IMR-90 (cell line): ENCODE data around the gene DHCR24. TPM values are rescaled to one million over a fixed set of nuclear protein-coding genes. Genes with fewer than 3 reads are reported as not detected.

ENCODE experiments used
- ATAC-seq: fragments of 200-7000 bp; cut with Tn5 transposase; 2 replicates; pipeline ENCODE4 v1.9.1; 2020; ENCODE audit warnings: low read depth, mild to moderate bottlenecking, moderate library complexity
- BruUV-seq: library from RNA; stranded (reverse); fragments of 400-500 nt; replicated peaks from 2 replicates; lab custom pipeline; 2021; lab: Mats Ljungman, UMichigan
- CTCF ChIA-PET: fragments of 300-600 bp; formaldehyde crosslinking; extraction: SDS; loops from one replicate; lab custom pipeline; 2021; ENCODE audit warnings: antibody characterized with exemption; lab: Yijun Ruan, JAX
- POLR2A ChIA-PET: fragments of 300-600 bp; sonication (Branson Sonifier 250); formaldehyde crosslinking; loops from one replicate; lab custom pipeline; 2022; ENCODE audit warnings: antibody characterized with exemption; ENCODE audit not compliant: unreplicated experiment; lab: Charles Lee
- DNase-seq: peaks from one replicate; pipeline ENCODE4 v3.0.0; 2013
- H2AFZ ChIP-seq: replicated peaks from 2 replicates; pipeline ENCODE3; 2013; ENCODE audit warnings: low read length, mild to moderate bottlenecking; ENCODE audit not compliant: poor library complexity
- H2AK5ac ChIP-seq: 2 replicates; pipeline ENCODE4 v1.6.1; 2013; ENCODE audit warnings: low read depth, low read length, inconsistent platforms
- H2AK9ac ChIP-seq: replicated peaks from 2 replicates; pipeline ENCODE3; 2013; ENCODE audit warnings: mild to moderate bottlenecking, low read depth, low read length, moderate library complexity; ENCODE audit not compliant: poor library complexity
- H2BK120ac ChIP-seq: 2 replicates; pipeline ENCODE4 v1.6.1; 2013; ENCODE audit warnings: low read depth, low read length, inconsistent platforms
- H2BK15ac ChIP-seq: 3 replicates; pipeline ENCODE4 v1.6.1; 2013; ENCODE audit warnings: low read depth, low read length, inconsistent platforms
- H2BK20ac ChIP-seq: 2 replicates; pipeline ENCODE4 v1.6.1; 2013; ENCODE audit warnings: low read depth, mild to moderate bottlenecking, inconsistent platforms, low read length, moderate library complexity
- H2BK5ac ChIP-seq: 2 replicates; pipeline ENCODE4 v1.6.1; 2013; ENCODE audit warnings: mild to moderate bottlenecking, low read depth, low read length, inconsistent platforms; ENCODE audit not compliant: poor library complexity, severe bottlenecking
- H3K14ac ChIP-seq: replicated peaks from 2 replicates; pipeline ENCODE4 v1.6.1; 2013; ENCODE audit warnings: low read depth, low read length, inconsistent platforms
- H3K18ac ChIP-seq: 2 replicates; pipeline ENCODE4 v1.6.1; 2013; ENCODE audit warnings: low read depth, low read length, control low read depth
- H3K23ac ChIP-seq: 2 replicates; pipeline ENCODE4 v1.6.1; 2013; ENCODE audit warnings: low read depth, low read length, inconsistent platforms
- H3K27ac ChIP-seq: 2 replicates; pipeline ENCODE4 v1.5.1; 2013; ENCODE audit warnings: mild to moderate bottlenecking, control low read depth, low read length; ENCODE audit not compliant: insufficient read depth
- H3K27me3 ChIP-seq: 2 replicates; pipeline ENCODE4 v1.6.1; 2013; ENCODE audit warnings: low read length; ENCODE audit not compliant: control insufficient read depth, insufficient read depth
- H3K36me3 ChIP-seq: 2 replicates; pipeline ENCODE4 v1.6.1; 2013; ENCODE audit warnings: low read length, mixed read lengths; ENCODE audit not compliant: control insufficient read depth, insufficient read depth
- H3K4ac ChIP-seq: 2 replicates; pipeline ENCODE4 v1.6.1; 2013; ENCODE audit warnings: low read depth, low read length, inconsistent platforms
- H3K4me1 ChIP-seq: 2 replicates; pipeline ENCODE4 v1.6.1; 2013; ENCODE audit warnings: low read length, mixed read lengths; ENCODE audit not compliant: control insufficient read depth, insufficient read depth
- H3K4me2 ChIP-seq: 2 replicates; pipeline ENCODE4 v1.6.1; 2013; ENCODE audit warnings: low read depth, mild to moderate bottlenecking, control low read depth, low read length, moderate library complexity
- H3K4me3 ChIP-seq: 2 replicates; pipeline ENCODE4 v1.5.1; 2013; ENCODE audit warnings: low read depth, mild to moderate bottlenecking, control low read depth, low read length, moderate library complexity; ENCODE audit not compliant: insufficient read depth
- H3K56ac ChIP-seq: 2 replicates; pipeline ENCODE4 v1.6.1; 2013; ENCODE audit warnings: low read length, inconsistent platforms; ENCODE audit not compliant: insufficient read depth; ENCODE audit errors: extremely low read depth
- H3K79me1 ChIP-seq, 2 experiments: 2 replicates each; pipeline ENCODE4 v1.6.1; 2013; ENCODE audit warnings: low read length in 2 of 2, inconsistent platforms in 1 of 2, low read depth in 1 of 2
- H3K9ac ChIP-seq: 2 replicates; pipeline ENCODE4 v1.6.1; 2013; ENCODE audit warnings: low read depth, low read length, control low read depth
- H3K9me1 ChIP-seq: 2 replicates; pipeline ENCODE4 v1.6.1; 2013; ENCODE audit warnings: low read length, inconsistent platforms; ENCODE audit not compliant: insufficient read depth
- H3K9me3 ChIP-seq: 2 replicates; pipeline ENCODE4 v1.6.1; 2013; ENCODE audit warnings: low read length; ENCODE audit not compliant: control insufficient read depth, insufficient read depth
- H4K20me1 ChIP-seq: 2 replicates; pipeline ENCODE4 v1.6.1; 2013; ENCODE audit warnings: low read length, inconsistent platforms; ENCODE audit not compliant: insufficient read depth
- H4K5ac ChIP-seq: 2 replicates; pipeline ENCODE4 v1.6.1; 2013; ENCODE audit warnings: mild to moderate bottlenecking, low read depth, low read length, control low read depth
- H4K8ac ChIP-seq, 2 experiments: 2 replicates each; pipeline ENCODE4 v1.6.1; 2013; ENCODE audit warnings: low read depth in 2 of 2, low read length in 2 of 2, control low read depth in 1 of 2, inconsistent platforms in 1 of 2
- H4K91ac ChIP-seq: 2 replicates; pipeline ENCODE4 v1.6.1; 2013; ENCODE audit warnings: low read depth, low read length, inconsistent platforms; ENCODE audit not compliant: insufficient read depth
- BHLHE40 ChIP-seq: fragments of 150-350 bp; IDR thresholded peaks from 2 replicates; pipeline ENCODE4 v1.6.1; 2016; ENCODE audit warnings: mild to moderate bottlenecking, low read depth, low read length
- FOS ChIP-seq: fragments of 150-350 bp; IDR thresholded peaks from 2 replicates; pipeline ENCODE4 v1.6.1; 2016; ENCODE audit warnings: low read depth, low read length
- MAZ ChIP-seq: IDR thresholded peaks from 2 replicates; pipeline ENCODE4 v1.6.1; 2012; ENCODE audit warnings: low read depth, mild to moderate bottlenecking, low read length, improper control_type of control experiment, moderate library complexity, borderline replicate concordance
- POLR2A ChIP-seq: IDR thresholded peaks from 2 replicates; pipeline ENCODE4 v1.6.1; 2012; ENCODE audit warnings: mild to moderate bottlenecking, low read depth, low read length
- RCOR1 ChIP-seq: IDR thresholded peaks from 2 replicates; pipeline ENCODE4 v1.6.1; 2012; ENCODE audit warnings: mild to moderate bottlenecking, low read length, improper control_type of control experiment; ENCODE audit not compliant: insufficient replicate concordance
- RFX5 ChIP-seq: IDR thresholded peaks from 2 replicates; pipeline ENCODE4 v1.8.0; 2012; ENCODE audit warnings: low read depth, mild to moderate bottlenecking, low read length, moderate library complexity
- SMC3 ChIP-seq: fragments of 150-350 bp; IDR thresholded peaks from 2 replicates; pipeline ENCODE4 v1.6.1; 2016; ENCODE audit warnings: low read depth, mild to moderate bottlenecking, antibody characterized with exemption, low read length, moderate library complexity
- WGBS, 2 experiments: methylation state at CpG; one replicate each; pipeline versions ENCODE4 v1.1.5 to v1.1.7; 2013; ENCODE audit warnings: missing lambda C conversion rate in 2 of 2; ENCODE audit not compliant: insufficient read length in 1 of 2; ENCODE audit errors: extremely low coverage in 2 of 2; 5-methylcytosine and 5-hydroxymethylcytosine counted together
- dilution Hi-C: fragments of 300-500 bp; cut with HindIII; formaldehyde crosslinking; loops from one replicate; pipeline ENCODE4 v1.14.3; 2018; ENCODE audit warnings: low sequenced_read_pairs; ENCODE audit not compliant: unreplicated experiment
- in situ Hi-C: fragments of 300-500 bp; cut with MboI; formaldehyde crosslinking; loops from 3 replicates; pipeline ENCODE4 v1.14.3; 2019; ENCODE audit warnings: low sequenced_read_pairs, inconsistent platforms, mixed read lengths
- intact Hi-C: fragments of 100-400 bp; cut with micrococcal nuclease; formaldehyde crosslinking; loops from 2 replicates; pipeline ENCODE4 v1.10.0; 2022
- polyA plus RNA-seq, 3 experiments: library from polyadenylated mRNA; depleted of rRNA; stranded (reverse); fragments of >200 nt; gene quantifications; 2 replicates each; pipeline ENCODE4 v1.2.3, GENCODE V29; 2012; ENCODE audit warnings: low replicate concordance in 1 of 3
- total RNA-seq: library from RNA; depleted of rRNA; stranded (reverse); fragments of >200 nt; gene quantifications from 2 replicates; pipeline ENCODE4 v1.2.3, GENCODE V29; 2012
- TF ChIP-seq, protein P1 (sequence below): fragments of 150-350 bp; IDR thresholded peaks from 2 replicates; pipeline ENCODE4 v1.6.1; 2017; ENCODE audit warnings: mild to moderate bottlenecking, antibody characterized with exemption, low read length, low read depth

The DHCR24 gene
- total and polyA plus RNA-seq, 2 of the 4 experiments (the other 2 are of a cell fraction), result 130 to 194 TPM

DNA sequence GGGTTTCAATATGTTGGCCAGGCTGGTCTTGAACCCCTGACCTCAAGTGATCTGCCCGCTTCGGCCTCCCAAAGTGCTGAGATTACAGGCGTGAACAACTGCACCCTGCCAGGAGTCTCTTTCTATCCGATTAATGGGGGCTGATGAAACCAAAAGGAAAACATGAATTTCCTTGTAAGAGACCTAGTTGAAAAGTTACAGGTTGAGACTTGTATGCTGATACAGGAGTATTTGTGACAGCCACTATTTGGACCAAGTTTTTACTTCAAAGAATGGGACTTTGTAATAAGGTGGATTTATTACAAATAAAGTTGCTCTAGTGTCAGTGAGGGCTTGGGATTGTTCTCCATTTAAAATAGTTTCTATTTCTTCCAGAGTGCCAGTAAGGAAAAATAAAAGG, 49.8 kb upstream of the DHCR24 start:
- Histone ChIP-seq H2BK20ac (0 out of 2 replicates have a peak overlapping the region, but pooled peaks have one; percentile 14), H2AFZ (no peak overlapping the region), H3K36me3 (no peaks in the 10 kb centered on the region), H3K4ac (no peak overlapping the region), H2BK120ac (peak overlapping the region; percentile 68), H3K9ac (no peak overlapping the region), H4K8ac (no peak overlapping the region), H2BK15ac (no peak overlapping the region), H4K5ac (no peak overlapping the region), H3K23ac (peak overlapping the region; percentile 24; the same call in 1 of the 2 replicates), H3K18ac (no peak overlapping the region), H3K27ac (no peak overlapping the region), H3K79me1 (no peaks in the 10 kb centered on the region), H3K27me3 (no peaks in the 10 kb centered on the region), H3K14ac (no peak overlapping the region), H3K4me1 (peaks cover 9% of the 10 kb centered on the region), H2AK5ac (peak overlapping the region; percentile 36; the same call in 1 of the 2 replicates), H3K56ac (no peak overlapping the region), H3K9me1 (0 out of 2 replicates have a peak, but pooled peaks cover 5% of the 10 kb centered on the region), H4K91ac (peak overlapping the region; percentile 46), H2AK9ac (no peak overlapping the region), H4K20me1 (no peaks in the 10 kb centered on the region), H3K9me3 (no peaks in the 10 kb centered on the region), H3K4me3 (no peak overlapping the region), H2BK5ac (no peak overlapping the region), H3K4me2 (no peak overlapping the region)
- DNase-seq (no peak), ATAC-seq (no peak)
- in situ Hi-C loops (no loop called here), dilution Hi-C loops (no loop called here), intact Hi-C loops (no loop called here)
- no CpG with 5 or more reads among the region's 4 CpGs for WGBS, 2 experiments
- BruUV-seq, result no TSS peak
- TF ChIP-seq RFX5 (no peak), FOS (no peak), MAZ (no peak), SMC3 (no peak), POLR2A (no peak), BHLHE40 (no peak), RCOR1 (no peak)
- TF ChIP-seq, protein P1, sequence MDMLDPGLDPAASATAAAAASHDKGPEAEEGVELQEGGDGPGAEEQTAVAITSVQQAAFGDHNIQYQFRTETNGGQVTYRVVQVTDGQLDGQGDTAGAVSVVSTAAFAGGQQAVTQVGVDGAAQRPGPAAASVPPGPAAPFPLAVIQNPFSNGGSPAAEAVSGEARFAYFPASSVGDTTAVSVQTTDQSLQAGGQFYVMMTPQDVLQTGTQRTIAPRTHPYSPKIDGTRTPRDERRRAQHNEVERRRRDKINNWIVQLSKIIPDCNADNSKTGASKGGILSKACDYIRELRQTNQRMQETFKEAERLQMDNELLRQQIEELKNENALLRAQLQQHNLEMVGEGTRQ, result no peak
- CTCF ChIA-PET, result no interaction called here
- POLR2A ChIA-PET, result no interaction called here
